ENCODE data around the gene OR10W1.

Gene OR10W1

GRCh38 chr11:58227956-58228615 lies 40.0 kb downstream of the OR10W1 start:
- TF ChIP-seq CTCF (IDR thresholded peaks at IDR 0.05; ENCODE audit: low read depth, low read length, missing control alignments), result no peak
- H3K4me3 ChIP-seq (replicated peaks; ENCODE audit: low read depth, low read length), result no peak overlapping the region
- no peak for DNase-seq (ENCODE audit: extremely low read depth, low read depth)

GRCh38 chr11:58222721-58223120 lies 45.3 kb downstream of the OR10W1 start:
- no peak for TF ChIP-seq CTCF (IDR thresholded peaks at IDR 0.05; ENCODE audit: low read depth, low read length, missing control alignments)
- no peak for DNase-seq (ENCODE audit: extremely low read depth, low read depth)
- H3K4me3 ChIP-seq (replicated peaks; ENCODE audit: low read depth, low read length), result no peak overlapping the region

Data from HFF-Myc (cell line).